ENCODE results near the gene IL1R1.

IL1R1 gene

GRCh38 chr2:102190430-102191107 is 48.0 kb downstream of the IL1R1 start:
- POLR2A ChIA-PET (ENCODE audit: low non-redundant PET) = no interaction called here
- no peak overlapping the region for H3K27ac ChIP-seq
- TF ChIP-seq, protein P1, sequence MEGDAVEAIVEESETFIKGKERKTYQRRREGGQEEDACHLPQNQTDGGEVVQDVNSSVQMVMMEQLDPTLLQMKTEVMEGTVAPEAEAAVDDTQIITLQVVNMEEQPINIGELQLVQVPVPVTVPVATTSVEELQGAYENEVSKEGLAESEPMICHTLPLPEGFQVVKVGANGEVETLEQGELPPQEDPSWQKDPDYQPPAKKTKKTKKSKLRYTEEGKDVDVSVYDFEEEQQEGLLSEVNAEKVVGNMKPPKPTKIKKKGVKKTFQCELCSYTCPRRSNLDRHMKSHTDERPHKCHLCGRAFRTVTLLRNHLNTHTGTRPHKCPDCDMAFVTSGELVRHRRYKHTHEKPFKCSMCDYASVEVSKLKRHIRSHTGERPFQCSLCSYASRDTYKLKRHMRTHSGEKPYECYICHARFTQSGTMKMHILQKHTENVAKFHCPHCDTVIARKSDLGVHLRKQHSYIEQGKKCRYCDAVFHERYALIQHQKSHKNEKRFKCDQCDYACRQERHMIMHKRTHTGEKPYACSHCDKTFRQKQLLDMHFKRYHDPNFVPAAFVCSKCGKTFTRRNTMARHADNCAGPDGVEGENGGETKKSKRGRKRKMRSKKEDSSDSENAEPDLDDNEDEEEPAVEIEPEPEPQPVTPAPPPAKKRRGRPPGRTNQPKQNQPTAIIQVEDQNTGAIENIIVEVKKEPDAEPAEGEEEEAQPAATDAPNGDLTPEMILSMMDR (conservative IDR thresholded peaks at IDR 0.05; ENCODE audit: low read depth) = no peak
- CTCF ChIA-PET = interaction anchor here (0.6 kb wide), 1 partner anchor 106 kb away, joined by 4 read pairs; no protein-coding TSS in a partner anchor
- DNase-seq (ENCODE audit: low spot score) = no peak

- ChIA-PET POLR2A (ENCODE audit: low non-redundant PET) (no interaction called here), CTCF (no interaction called here)
- no peak for DNase-seq (ENCODE audit: low spot score)
- H3K27ac ChIP-seq = no peak overlapping the region
- TF ChIP-seq, protein P1 (conservative IDR thresholded peaks at IDR 0.05; ENCODE audit: low read depth) = no peak
Observed at GRCh38 chr2:102191501-102191900, 49.0 kb downstream of the IL1R1 start.

GRCh38 chr2:102193074-102193473 is 50.5 kb downstream of the IL1R1 start:
- ChIA-PET CTCF (no interaction called here), POLR2A (ENCODE audit: low non-redundant PET) (no interaction called here)
- TF ChIP-seq, protein P1 (conservative IDR thresholded peaks at IDR 0.05; ENCODE audit: low read depth) = no peak
- H3K27ac ChIP-seq = no peak overlapping the region
- DNase-seq (ENCODE audit: low spot score) = peak; percentile 48

DNA sequence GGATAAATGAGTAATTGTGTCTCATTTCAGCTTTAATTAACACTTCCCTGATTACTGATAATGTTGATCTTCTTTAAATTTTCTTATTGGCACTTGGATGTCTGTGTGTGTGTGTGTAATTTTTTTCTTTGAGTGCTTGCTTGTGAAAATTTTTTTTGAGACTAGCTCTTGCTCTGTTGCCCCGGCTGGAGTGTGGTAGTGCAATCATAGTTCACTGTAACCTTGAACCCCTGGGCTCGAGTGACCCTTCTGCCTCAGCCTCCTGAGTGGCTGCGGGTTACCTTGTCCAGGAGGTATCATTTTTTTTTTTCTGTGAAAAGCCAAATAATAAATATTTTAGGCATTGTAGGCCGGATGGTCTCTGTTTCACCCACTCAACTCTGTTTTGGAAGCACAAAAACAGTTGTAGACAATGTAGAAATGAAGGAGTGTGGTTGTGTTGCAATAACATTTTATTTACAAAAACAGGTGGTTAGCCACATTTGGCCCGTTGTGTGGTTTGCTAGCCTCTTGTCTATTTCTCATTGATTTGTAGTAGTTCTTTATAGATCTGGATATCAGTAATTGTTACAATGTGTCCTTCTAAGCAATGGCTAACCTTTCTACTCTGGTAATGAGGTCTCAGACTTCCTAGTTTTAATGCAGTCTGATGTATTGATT is 52.2 kb downstream of the IL1R1 start:
- POLR2A ChIA-PET (ENCODE audit: low non-redundant PET) = no interaction called here
- CTCF ChIA-PET = interaction anchor here (0.6 kb wide), 1 partner anchor 435 kb away, joined by 4 read pairs; no protein-coding TSS in a partner anchor
- TF ChIP-seq, protein P1 (conservative IDR thresholded peaks at IDR 0.05; ENCODE audit: low read depth) = no peak
- no peak for DNase-seq (ENCODE audit: low spot score)
- H3K27ac ChIP-seq = no peak overlapping the region

GRCh38 chr2:102197389-102198137 is 55.0 kb downstream of the IL1R1 start:
- POLR2A ChIA-PET (ENCODE audit: low non-redundant PET) = no interaction called here

DNA sequence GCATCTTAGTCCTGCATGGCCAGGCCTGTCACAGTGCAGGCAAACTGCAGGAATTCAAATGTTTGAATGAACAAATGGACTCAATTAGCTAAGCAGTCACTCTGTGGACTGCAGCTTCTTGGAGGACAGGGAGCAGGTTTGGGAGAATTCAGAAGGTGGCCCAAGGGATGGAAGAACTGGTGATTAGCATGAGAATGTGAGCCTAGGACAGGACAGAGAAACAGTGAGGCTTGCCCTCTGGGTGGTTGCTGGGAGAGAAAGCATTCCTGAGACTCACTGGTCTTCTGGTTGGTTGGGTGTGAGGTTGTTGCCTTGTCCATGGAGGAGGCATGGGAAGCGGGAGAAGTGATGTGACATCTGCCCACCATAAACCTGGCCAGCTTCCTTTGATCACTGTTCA is 58.0 kb downstream of the IL1R1 start:
- TF ChIP-seq, protein P1 (conservative IDR thresholded peaks at IDR 0.05; ENCODE audit: low read depth) = no peak
- CTCF ChIA-PET = interaction anchor here (1.0 kb wide), 1 partner anchor 40 kb away, joined by 4 read pairs; no protein-coding TSS in a partner anchor
- no peak for DNase-seq (ENCODE audit: low spot score)
- POLR2A ChIA-PET (ENCODE audit: low non-redundant PET) = no interaction called here
- no peak overlapping the region for H3K27ac ChIP-seq

More at GRCh38 chr2:102197389-102198137, 55.0 kb downstream of the IL1R1 start:
- DNase-seq (ENCODE audit: low spot score) = no peak
- TF ChIP-seq, protein P1 (conservative IDR thresholded peaks at IDR 0.05; ENCODE audit: low read depth) = no peak
- CTCF ChIA-PET = interaction anchor here (0.6 kb wide), 1 partner anchor 152 kb away, joined by 3 read pairs; no protein-coding TSS in a partner anchor
- H3K27ac ChIP-seq = no peak overlapping the region
